Large intestine (tissue), 12 donors: ENCODE results near the gene PDS5A. TPM values are rescaled to one million over a fixed set of nuclear protein-coding genes. Genes with fewer than 3 reads are reported as not detected.
"Not testable (repeated sequence)": the region's sequence is repeated elsewhere in the genome, so short reads cannot be mapped to it uniquely, and the experiment has no call there.

Experiments
- DNase-seq, 2 donors: peaks; one replicate each; pipeline versions ENCODE4 v3.0.0 to v3.0.0-alpha.2; 2013
- H3K27ac ChIP-seq: one replicate; pipeline ENCODE4 v1.5.1; 2013; ENCODE audit warnings: low read length
- H3K27me3 ChIP-seq: 2 replicates; pipeline ENCODE4 v1.6.1; 2013; ENCODE audit warnings: low read length; ENCODE audit not compliant: control insufficient read depth, insufficient read depth
- H3K36me3 ChIP-seq: 2 replicates; pipeline ENCODE4 v1.6.1; 2013; ENCODE audit warnings: low read length; ENCODE audit not compliant: control insufficient read depth, insufficient read depth
- H3K4me1 ChIP-seq: one replicate; pipeline ENCODE4 v1.6.1; 2013; ENCODE audit warnings: low read length; ENCODE audit not compliant: control insufficient read depth, insufficient read depth
- H3K4me3 ChIP-seq: one replicate; pipeline ENCODE4 v1.5.1; 2013; ENCODE audit warnings: low read length
- H3K9me3 ChIP-seq: one replicate; pipeline ENCODE4 v1.6.1; 2013; ENCODE audit warnings: mild to moderate bottlenecking, low read depth, low read length, moderate library complexity; ENCODE audit not compliant: control insufficient read depth
- WGBS: methylation state at CpG from one replicate; pipeline ENCODE4 v1.1.5; 2013; ENCODE audit warnings: low lambda C conversion rate; ENCODE audit not compliant: insufficient coverage; 5-methylcytosine and 5-hydroxymethylcytosine counted together
- long read RNA-seq, 11 donors: transcript quantifications; one replicate each; lab custom pipeline, GENCODE V29; 2026
- polyA plus RNA-seq: library from polyadenylated mRNA; unstranded; fragments of 120-200 nt; gene quantifications from one replicate; pipeline ENCODE4 v1.2.1, GENCODE V29; 2013

The PDS5A gene
- 48.4 TPM for polyA plus RNA-seq
- long read RNA-seq, donor 1, partial matches to known transcripts = 0 of 1 reads
- long read RNA-seq, donor 1, other reads (novel, unspliced or antisense) = 0 of 1 reads
- long read RNA-seq, donor 2, full-length matches to known transcripts = 3 of 8 reads
- long read RNA-seq, donor 2, partial matches to known transcripts = 5 of 8 reads
- long read RNA-seq, donor 2, other reads (novel, unspliced or antisense) = 0 of 8 reads
- long read RNA-seq, donor 3, partial matches to known transcripts = 14 of 15 reads
- long read RNA-seq, donor 3, other reads (novel, unspliced or antisense) = 0 of 15 reads
- long read RNA-seq, donor 4 = 0 reads
- long read RNA-seq, donor 5, full-length matches to known transcripts = 1 of 1 reads
- long read RNA-seq, donor 5, partial matches to known transcripts = 0 of 1 reads
- long read RNA-seq, donor 5, other reads (novel, unspliced or antisense) = 0 of 1 reads
- long read RNA-seq, donor 6, full-length matches to known transcripts = 3 of 13 reads
- long read RNA-seq, donor 6, partial matches to known transcripts = 10 of 13 reads
- long read RNA-seq, donor 6, other reads (novel, unspliced or antisense) = 0 of 13 reads
- long read RNA-seq, donor 7, partial matches to known transcripts = 0 of 1 reads
- long read RNA-seq, donor 7, other reads (novel, unspliced or antisense) = 0 of 1 reads
- long read RNA-seq, donor 8, full-length matches to known transcripts = 4 of 10 reads
- long read RNA-seq, donor 8, partial matches to known transcripts = 6 of 10 reads
- long read RNA-seq, donor 8, other reads (novel, unspliced or antisense) = 0 of 10 reads
- long read RNA-seq, donor 9, full-length matches to known transcripts = 2 of 2 reads
- long read RNA-seq, donor 9, partial matches to known transcripts = 0 of 2 reads
- long read RNA-seq, donor 9, other reads (novel, unspliced or antisense) = 0 of 2 reads
- long read RNA-seq, donor 10, full-length matches to known transcripts = 2 of 10 reads
- long read RNA-seq, donor 10, partial matches to known transcripts = 8 of 10 reads
- long read RNA-seq, donor 10, other reads (novel, unspliced or antisense) = 0 of 10 reads
- long read RNA-seq, donor 11 = 0 reads

GRCh38 chr4:39977489-39978377 lies at the start of gene PDS5A:
TSS of gene PDS5A (minus strand) at chr4:39977911. CDS start at chr4:39976577, 1,334 bp downstream.
- H3K4me3 ChIP-seq = peak within 1 kb of the TSS; percentile 85
- no CpG with 5 or more reads among the region's 117 CpGs for WGBS
- peak; percentile 94 to 96 for DNase-seq

GRCh38 chr4:40024049-40024448 lies 46.3 kb upstream of the PDS5A start:
- not testable (repeated sequence) for H3K27me3 ChIP-seq, H3K4me1 ChIP-seq, H3K36me3 ChIP-seq, H3K4me3 ChIP-seq, DNase-seq, H3K27ac ChIP-seq, H3K9me3 ChIP-seq
- WGBS = no CpG with 5 or more reads among the region's 7 CpGs

More at GRCh38 chr4:39977489-39978377, at the start of gene PDS5A:
- H3K27ac ChIP-seq = peak within 1 kb of the TSS; percentile 88
- H3K27me3 ChIP-seq = no peaks in the 10 kb centered on the region
- no peaks in the 10 kb centered on the region for H3K9me3 ChIP-seq
- peaks cover 23% of the 10 kb centered on the region for H3K36me3 ChIP-seq
- H3K4me1 ChIP-seq = peaks cover 7% of the 10 kb centered on the region

GRCh38 chr4:40021116-40021515 lies 43.4 kb upstream of the PDS5A start:
- DNase-seq = not testable (repeated sequence)

GRCh38 chr4:40020221-40020620 lies 42.5 kb upstream of the PDS5A start:
- Histone ChIP-seq H3K9me3 (no peaks in the 10 kb centered on the region), H3K27me3 (no peaks in the 10 kb centered on the region), H3K4me3 (no peak overlapping the region), H3K4me1 (no peaks in the 10 kb centered on the region), H3K36me3 (no peaks in the 10 kb centered on the region), H3K27ac (no peak overlapping the region)
- no peak for DNase-seq
- no CpG with 5 or more reads among the region's 15 CpGs for WGBS

More at GRCh38 chr4:40021116-40021515, 43.4 kb upstream of the PDS5A start:
- not testable (repeated sequence) for H3K36me3 ChIP-seq, H3K27me3 ChIP-seq, H3K9me3 ChIP-seq, H3K4me3 ChIP-seq, H3K4me1 ChIP-seq, H3K27ac ChIP-seq
- WGBS = no CpG with 5 or more reads among the region's 7 CpGs

GRCh38 chr4:40016007-40016406 lies 38.3 kb upstream of the PDS5A start:
- no peaks in the 10 kb centered on the region for H3K4me1 ChIP-seq
- no CpG with 5 or more reads among the region's 2 CpGs for WGBS
- H3K27ac ChIP-seq = no peak overlapping the region
- H3K27me3 ChIP-seq = no peaks in the 10 kb centered on the region
- no peaks in the 10 kb centered on the region for H3K36me3 ChIP-seq
- no peak for DNase-seq
- H3K4me3 ChIP-seq = no peak overlapping the region
- no peaks in the 10 kb centered on the region for H3K9me3 ChIP-seq

GRCh38 chr4:40003986-40004385 lies 26.3 kb upstream of the PDS5A start:
- no peaks in the 10 kb centered on the region for H3K36me3 ChIP-seq
- no peaks in the 10 kb centered on the region for H3K4me1 ChIP-seq
- DNase-seq = no peak
- H3K27ac ChIP-seq = no peak overlapping the region
- no CpG with 5 or more reads among the region's 1 CpG for whole genome bisulfite sequencing
- H3K27me3 ChIP-seq = no peaks in the 10 kb centered on the region
- no peaks in the 10 kb centered on the region for H3K9me3 ChIP-seq
- H3K4me3 ChIP-seq = no peak overlapping the region

- DNase-seq = no peak
- Histone ChIP-seq H3K4me3 (no peak overlapping the region), H3K36me3 (no peaks in the 10 kb centered on the region), H3K9me3 (no peaks in the 10 kb centered on the region), H3K27ac (no peak overlapping the region), H3K4me1 (no peaks in the 10 kb centered on the region), H3K27me3 (no peaks in the 10 kb centered on the region)
- WGBS = no CpG with 5 or more reads among the region's 6 CpGs
These were observed 23.0 kb upstream of the PDS5A start for GRCh38 chr4:40000711-40001110.

- Histone ChIP-seq H3K27ac (no peak overlapping the region), H3K36me3 (no peaks in the 10 kb centered on the region), H3K27me3 (no peaks in the 10 kb centered on the region), H3K4me3 (no peak overlapping the region), H3K4me1 (no peaks in the 10 kb centered on the region), H3K9me3 (no peaks in the 10 kb centered on the region)
- WGBS = no CpG with 5 or more reads among the region's 8 CpGs
- peak in 1 of 2 donors; percentile 44 for DNase-seq
These were observed 21.1 kb upstream of the PDS5A start for GRCh38 chr4:39998659-39999345.

- H3K27me3 ChIP-seq = no peaks in the 10 kb centered on the region
- no peaks in the 10 kb centered on the region for H3K4me1 ChIP-seq
- H3K4me3 ChIP-seq = no peak overlapping the region
- WGBS = 58% methylated on average over 2 of the region's 8 CpGs
- no peaks in the 10 kb centered on the region for H3K36me3 ChIP-seq
- no peak for DNase-seq
- no peaks in the 10 kb centered on the region for H3K9me3 ChIP-seq
- H3K27ac ChIP-seq = no peak overlapping the region
These were observed 19.1 kb upstream of the PDS5A start for GRCh38 chr4:39996811-39997210.
